Pancreas (tissue), 10 donors: ENCODE results near the gene WNT3A. TPM values are rescaled to one million over a fixed set of nuclear protein-coding genes. Genes with fewer than 3 reads are reported as not detected.

Experiments used
- ATAC-seq, 4 donors: fragments of 200-7000 bp; cut with Tn5 transposase; one replicate each; pipeline versions ENCODE4 v1.8.0 to v1.9.1; 2020; ENCODE audit warnings: mild to moderate bottlenecking in 4 of 4, moderate library complexity in 4 of 4
- DNase-seq, 6 donors: peaks; one replicate each; pipeline ENCODE4 v3.0.0-alpha.2; 2020
- FAIRE-seq: peaks from 2 replicates; lab custom pipeline; 2012; peaks lifted over from hg19 to GRCh38; lab: Jason Lieb, UNC
- H3K27ac ChIP-seq, 4 donors: fragments of 200-600 bp; sonication (generic); 1 replicate in 3 of 4; 2 replicates in 1 of 4; pipeline versions ENCODE4 v1.5.0 to v1.8.0; 2020
- H3K27me3 ChIP-seq, 4 donors: fragments of 200-600 bp; one replicate each; pipeline ENCODE4 v1.8.0; 2021
- H3K36me3 ChIP-seq, 3 donors: fragments of 200-600 bp; sonication (generic) in 1 of 3; one replicate each; pipeline versions ENCODE4 v1.5.0 to v1.8.0; 2020 to 2021
- H3K4me1 ChIP-seq, 3 donors: fragments of 200-600 bp; one replicate each; pipeline ENCODE4 v1.8.0; 2021
- H3K4me3 ChIP-seq, 4 donors: fragments of 200-600 bp; sonication (generic) in 2 of 4; one replicate each; pipeline versions ENCODE4 v1.5.0 to v1.8.0; 2020 to 2021
- H3K9me3 ChIP-seq, 4 donors: fragments of 200-600 bp; one replicate each; pipeline ENCODE4 v1.8.0; 2021
- CTCF ChIP-seq, 4 donors: fragments of 200-600 bp; sonication (generic) in 3 of 4; IDR thresholded peaks; one replicate each; pipeline versions ENCODE4 v1.5.0 to v1.8.0; 2021; ENCODE audit warnings: antibody characterized with exemption in 4 of 4
- WGBS, 2 donors: extraction: QIAGEN DNeasy Blood & Tissue Kit; methylation state at CpG; one replicate each; pipeline ENCODE4 v1.1.7; 2013; 5-methylcytosine and 5-hydroxymethylcytosine counted together
- intact Hi-C, 3 donors: fragments of 100-400 bp; cut with DNase I; formaldehyde crosslinking; loops; one replicate each; pipeline versions ENCODE4 v1.11.1 to v1.14.2; 2022
- polyA plus RNA-seq, 2 donors: library from polyadenylated mRNA; stranded (reverse); fragments of 200-250 nt; gene quantifications; one replicate each; pipeline ENCODE4 v1.2.3, GENCODE V29; 2013
- total RNA-seq, 6 donors: library from RNA; stranded (reverse); fragmentation: NEBNext Ultra II Directional in 4 of 6; extraction: Animal tissue kit (Norgen Biotek cat#: 25700) in 4 of 6; gene quantifications; one replicate each; pipeline versions ENCODE4 v1.2.1 to v1.2.4, GENCODE V29; 2021 to 2023
- donor health status: healthy with polysubstance abuse.
- donor health status: DM: no; HTN: no; CAD: no; lungs with moderate emphysema.
- donor health status: DM: no; HTN: no; CAD: no.
- donor health status: control.
- donor health status: control.
- donor health status: Bipolar disorder and iron deficiency.
- donor health status: DM: yes; HTN: yes; CAD: no.
- donor health status: DM: no; HTN: no; CAD: no.
- donor health status: DM: no; HTN: no; CAD: no.
- donor health status: DM: yes; HTN: yes; CAD: no.

The WNT3A gene
- total and polyA plus RNA-seq, 8 donors = 0.08 TPM; not detected in 7

- WGBS, 2 donors = 71% methylated on average over 20 of the region's 20 CpGs
- Histone ChIP-seq H3K4me1 (peaks cover 30 to 48% (median 44%) of the 10 kb centered on the region in 3 donors), H3K36me3 (peaks cover 0 to 15% (median 9%) of the 10 kb centered on the region in 3 donors), H3K27ac (no peak overlapping the region), H3K4me3 (no peak overlapping the region), H3K9me3 (no peaks in the 10 kb centered on the region), H3K27me3 (no peaks in the 10 kb centered on the region)
- peak in 2 of 6 donors; percentile 14 to 35 for DNase-seq
- no peak for ATAC-seq
- intact Hi-C loops = no loop called here
- FAIRE-seq = no peak
- no peak for TF ChIP-seq CTCF (IDR thresholded peaks at IDR 0.05)
Measured at GRCh38 chr1:228093050-228093906, 86.5 kb downstream of the WNT3A start.

- WGBS, 2 donors = 81 to 93% methylated on average over 13 of the region's 13 CpGs
- FAIRE-seq (no peak), DNase-seq (peak in 1 of 6 donors; percentile 21), ATAC-seq (no peak)
- TF ChIP-seq CTCF (IDR thresholded peaks at IDR 0.05) = no peak
- Histone ChIP-seq H3K27me3 (no peaks in the 10 kb centered on the region), H3K4me3 (no peak overlapping the region), H3K9me3 (no peaks in the 10 kb centered on the region), H3K27ac (no peak overlapping the region), H3K4me1 (peaks cover 18 to 36% (median 32%) of the 10 kb centered on the region in 3 donors), H3K36me3 (peaks cover 0 to 28% (median 9%) of the 10 kb centered on the region in 3 donors)
- intact Hi-C loops = no loop called here
Measured at GRCh38 chr1:228094432-228095016, 87.7 kb downstream of the WNT3A start.

GRCh38 chr1:228095161-228095560 is 88.4 kb downstream of the WNT3A start:
- FAIRE-seq (no peak), DNase-seq (peak in 1 of 6 donors; percentile 27), ATAC-seq (no peak)
- H3K4me1 ChIP-seq = peaks cover 11 to 29% (median 25%) of the 10 kb centered on the region in 3 donors
- TF ChIP-seq CTCF (IDR thresholded peaks at IDR 0.05) = no peak
- no peak overlapping the region for H3K4me3 ChIP-seq
- no peaks in the 10 kb centered on the region for H3K27me3 ChIP-seq
- H3K27ac ChIP-seq = no peak overlapping the region
- H3K9me3 ChIP-seq = no peaks in the 10 kb centered on the region
- 92 to 96% methylated on average over 4 of the region's 4 CpGs for WGBS, 2 donors
- intact Hi-C loops = no loop called here
- peaks cover 0 to 33% (median 9%) of the 10 kb centered on the region in 3 donors for H3K36me3 ChIP-seq

- Histone ChIP-seq H3K4me1 (peaks cover 5 to 22% (median 21%) of the 10 kb centered on the region in 3 donors), H3K9me3 (no peaks in the 10 kb centered on the region), H3K4me3 (no peak overlapping the region), H3K27me3 (no peaks in the 10 kb centered on the region), H3K36me3 (peaks cover 0 to 33% (median 9%) of the 10 kb centered on the region in 3 donors), H3K27ac (no peak overlapping the region)
- DNase-seq (peak in 2 of 6 donors; percentile 11 to 39), FAIRE-seq (no peak), ATAC-seq (no peak)
- 75 to 83% methylated on average over 8 of the region's 8 CpGs for WGBS, 2 donors
- intact Hi-C loops = no loop called here
- no peak for TF ChIP-seq CTCF (IDR thresholded peaks at IDR 0.05)
Measured at GRCh38 chr1:228095938-228096337, 89.1 kb downstream of the WNT3A start.
